GM21717 (cell line): Measurements from ENCODE around the gene PIAS1.
"Not testable (repeated sequence)": the region's sequence is repeated elsewhere in the genome, so short reads cannot be mapped to it uniquely, and the experiment has no call there.

Source experiments
- ATAC-seq: cut with Tn5 transposase; IDR thresholded peaks from one replicate; pipeline ENCODE4 v1.9.1; 2021; ENCODE audit warnings: mild to moderate bottlenecking, moderate library complexity; ENCODE audit not compliant: unreplicated experiment

Gene PIAS1

DNA sequence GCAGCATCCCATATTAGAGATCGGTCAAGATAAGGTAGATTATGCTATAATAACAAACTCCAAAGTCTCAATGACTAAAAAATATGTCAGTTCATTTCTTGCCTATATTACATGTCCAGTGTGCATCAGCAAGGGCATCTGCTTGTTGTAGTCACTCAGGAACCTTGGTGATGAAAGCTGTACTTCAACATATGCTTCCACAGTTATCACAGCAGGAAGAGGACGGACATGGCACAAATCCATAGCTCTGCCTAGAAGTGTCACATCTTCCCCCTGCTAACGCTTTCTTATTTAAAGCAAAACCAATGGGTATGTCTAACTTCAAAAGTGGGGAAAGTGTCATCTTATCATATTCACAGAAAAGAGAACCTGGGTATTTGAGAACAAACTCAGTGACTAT is 20.0 kb upstream of the PIAS1 start:
- no peak for ATAC-seq

GRCh38 chr15:68034719-68035293 is 19.3 kb upstream of the PIAS1 start:
- no peak for ATAC-seq

GRCh38 chr15:68038246-68038645 is 15.9 kb upstream of the PIAS1 start:
- ATAC-seq = no peak

- no peak for ATAC-seq
These were observed 14.0 kb upstream of the PIAS1 start for GRCh38 chr15:68040144-68040543.

GRCh38 chr15:68042156-68042854 is 11.8 kb upstream of the PIAS1 start:
- no peak for ATAC-seq

DNA sequence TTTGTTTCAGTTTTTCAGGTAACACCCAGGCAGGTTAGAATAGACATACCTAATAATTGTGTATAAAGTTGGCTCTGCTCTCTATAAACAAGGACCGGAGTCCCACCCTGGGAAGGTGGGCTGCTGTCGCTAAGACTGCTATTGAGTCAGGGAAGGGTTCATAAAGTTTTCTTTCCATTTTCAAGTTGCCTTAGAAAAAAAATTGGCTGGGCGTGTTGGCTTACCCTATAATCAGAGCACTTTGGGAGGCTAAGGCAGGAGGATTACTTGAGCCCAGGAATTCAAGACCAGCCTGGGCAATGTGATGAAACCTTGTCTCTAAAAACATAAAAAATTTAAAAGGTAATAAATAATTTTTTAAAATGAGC is 11.3 kb upstream of the PIAS1 start:
- ATAC-seq = no peak

GRCh38 chr15:68045289-68046265 is 8.5 kb upstream of the PIAS1 start:
- no peak for ATAC-seq

DNA sequence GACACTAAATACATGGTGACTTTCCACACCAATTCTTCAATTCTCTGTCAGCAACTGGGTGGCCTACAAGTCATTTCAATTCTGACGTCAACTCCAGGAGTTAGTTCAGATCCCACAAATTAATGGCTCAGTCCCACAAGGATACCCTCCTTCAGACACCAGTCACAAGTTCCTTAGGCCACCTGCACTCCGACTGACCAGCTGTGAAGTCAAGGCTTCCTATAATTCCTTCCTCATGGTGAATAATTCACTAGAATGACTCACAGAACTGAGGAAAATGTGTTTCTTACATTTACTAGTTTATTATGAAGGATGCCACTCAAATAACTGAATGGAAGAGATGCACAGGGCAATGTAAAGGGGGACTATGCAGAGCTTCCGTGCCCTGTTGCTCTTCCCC is 6.3 kb upstream of the PIAS1 start:
- ATAC-seq = no peak

GRCh38 chr15:68051109-68051508 is 3.0 kb upstream of the PIAS1 start:
- no peak for ATAC-seq

DNA sequence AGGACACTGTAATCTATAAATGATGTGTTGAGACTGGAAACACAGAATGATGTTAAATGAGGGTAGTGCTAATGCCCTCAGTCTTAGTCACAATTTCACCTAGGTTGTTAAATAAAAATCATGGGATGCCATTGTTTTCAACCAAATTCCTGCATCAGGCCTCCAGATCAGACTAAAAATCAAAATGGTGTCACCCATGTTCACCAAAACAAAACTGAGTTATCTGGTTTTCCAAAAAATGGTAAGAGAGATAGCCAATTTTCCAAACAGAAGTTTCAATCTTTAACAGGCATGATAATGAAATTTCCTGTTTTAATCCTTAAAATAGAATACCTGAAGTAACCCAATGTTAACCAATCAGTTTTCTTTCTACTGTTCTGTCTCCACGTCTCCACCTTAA is 2.2 kb upstream of the PIAS1 start:
- ATAC-seq = no peak

- ATAC-seq = no peak
These were observed 1.7 kb upstream of the PIAS1 start for GRCh38 chr15:68052431-68052830.

DNA sequence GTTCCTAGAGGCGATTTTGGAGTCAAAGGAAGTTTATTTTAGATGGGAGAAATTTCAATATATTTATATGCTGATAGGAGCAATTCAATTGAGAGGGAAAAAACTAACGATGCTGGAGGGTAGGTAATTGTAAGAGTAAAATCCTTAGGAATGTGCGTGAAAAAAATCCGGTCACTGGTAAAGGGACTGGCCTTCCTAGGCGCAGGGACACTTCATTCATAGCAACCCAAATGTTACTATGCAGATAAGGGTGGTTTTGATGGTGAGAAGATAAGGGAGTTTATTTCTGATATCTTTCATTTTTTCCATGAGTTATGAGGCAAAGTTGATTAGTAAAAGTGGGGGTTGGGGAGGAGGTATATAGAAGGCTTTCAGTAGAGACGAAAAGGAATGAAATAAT is 1.1 kb upstream of the PIAS1 start:
- ATAC-seq = no peak

DNA sequence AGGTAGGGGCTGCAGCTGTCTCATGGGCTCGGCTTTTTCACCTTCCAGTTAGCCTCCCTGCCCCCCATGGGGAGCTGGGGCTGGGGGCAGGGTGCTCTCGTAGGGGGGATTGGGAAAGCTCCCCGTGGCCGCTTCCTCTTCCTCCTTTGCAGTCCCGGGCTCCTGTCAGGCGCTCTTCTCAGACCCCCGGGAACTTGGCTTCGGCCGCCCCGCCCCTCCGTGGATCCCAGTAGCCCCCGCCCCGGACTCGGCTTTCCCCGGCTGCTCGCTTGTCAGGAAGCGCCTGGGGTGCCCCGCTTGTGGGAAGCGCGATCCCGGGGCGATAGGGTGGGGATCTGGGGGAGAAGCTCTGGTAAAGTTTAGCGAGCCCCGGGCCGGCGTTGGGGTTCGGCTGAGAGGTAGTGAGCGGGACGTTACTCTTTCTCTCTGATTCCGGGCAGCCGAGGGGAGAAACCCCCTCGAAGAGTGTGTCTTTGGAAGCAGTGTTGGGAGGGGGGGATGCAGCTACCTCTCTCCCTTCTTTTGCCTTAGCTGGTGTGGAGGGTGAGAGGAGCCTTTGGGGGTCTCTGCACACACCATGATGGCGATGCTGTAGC is 611 bp downstream of the PIAS1 start:
- ATAC-seq = peak; percentile 32

GRCh38 chr15:68055224-68055705 is 1.1 kb downstream of the PIAS1 start:
- peak; percentile 43 for ATAC-seq

- ATAC-seq = no peak
These were observed 2.2 kb downstream of the PIAS1 start for GRCh38 chr15:68056097-68056865.

GRCh38 chr15:68057034-68057433 is 2.9 kb downstream of the PIAS1 start:
- no peak for ATAC-seq

DNA sequence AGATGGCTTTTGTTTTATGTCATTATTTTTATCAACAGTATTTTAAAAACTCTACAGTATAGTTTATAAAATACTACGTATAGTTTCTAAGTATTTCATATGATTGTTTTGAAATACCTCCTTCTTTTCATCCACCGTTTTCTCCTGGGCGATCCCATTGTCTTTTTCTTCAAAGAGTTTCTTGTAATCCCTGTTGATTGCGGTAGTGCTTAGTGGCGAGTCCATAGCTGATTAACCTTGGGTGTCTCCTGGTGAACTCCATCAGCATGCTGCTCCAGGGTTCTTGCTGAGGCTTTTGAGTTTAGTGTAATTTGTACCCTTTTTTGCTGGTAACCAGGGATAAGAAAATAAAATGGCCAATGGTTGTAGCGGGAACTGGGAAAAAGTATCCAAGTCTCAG is 3.6 kb downstream of the PIAS1 start:
- no peak for ATAC-seq

GRCh38 chr15:68058970-68059369 is 4.9 kb downstream of the PIAS1 start:
- ATAC-seq = not testable (repeated sequence)

- no peak for ATAC-seq
These were observed 5.5 kb downstream of the PIAS1 start for GRCh38 chr15:68059630-68060029.

GRCh38 chr15:68061171-68061570 is 7.1 kb downstream of the PIAS1 start:
- no peak for ATAC-seq

DNA sequence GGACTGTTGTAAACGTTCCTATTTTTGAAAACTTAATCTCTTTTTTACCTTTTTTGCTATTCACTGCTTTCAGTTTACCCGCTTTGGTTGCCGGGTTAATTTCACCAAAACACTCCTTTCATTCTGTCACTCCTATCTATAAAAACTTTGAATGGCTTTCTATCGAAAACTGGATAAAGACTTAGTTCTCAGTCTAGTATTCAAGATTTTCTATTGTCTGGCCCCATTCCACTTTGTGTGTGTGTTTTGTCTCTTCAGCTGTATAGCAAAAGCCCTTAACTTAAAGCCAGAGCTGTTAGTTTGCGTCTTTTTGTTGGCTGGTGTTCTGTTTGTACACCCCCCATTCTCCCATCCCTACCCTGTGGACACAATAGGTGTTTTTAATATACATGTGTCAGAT is 7.5 kb downstream of the PIAS1 start:
- no peak for ATAC-seq
